HG02571 (cell line): ENCODE measurements around the gene PCDHGB5.
"Not testable (repeated sequence)": the region's sequence is repeated elsewhere in the genome, so short reads cannot be mapped to it uniquely, and the experiment has no call there.

Experiments used
- ATAC-seq: cut with Tn5 transposase; IDR thresholded peaks from one replicate; pipeline ENCODE4 v1.9.1; 2021; ENCODE audit warnings: mild to moderate bottlenecking, moderate library complexity; ENCODE audit not compliant: unreplicated experiment

PCDHGB5 gene

DNA sequence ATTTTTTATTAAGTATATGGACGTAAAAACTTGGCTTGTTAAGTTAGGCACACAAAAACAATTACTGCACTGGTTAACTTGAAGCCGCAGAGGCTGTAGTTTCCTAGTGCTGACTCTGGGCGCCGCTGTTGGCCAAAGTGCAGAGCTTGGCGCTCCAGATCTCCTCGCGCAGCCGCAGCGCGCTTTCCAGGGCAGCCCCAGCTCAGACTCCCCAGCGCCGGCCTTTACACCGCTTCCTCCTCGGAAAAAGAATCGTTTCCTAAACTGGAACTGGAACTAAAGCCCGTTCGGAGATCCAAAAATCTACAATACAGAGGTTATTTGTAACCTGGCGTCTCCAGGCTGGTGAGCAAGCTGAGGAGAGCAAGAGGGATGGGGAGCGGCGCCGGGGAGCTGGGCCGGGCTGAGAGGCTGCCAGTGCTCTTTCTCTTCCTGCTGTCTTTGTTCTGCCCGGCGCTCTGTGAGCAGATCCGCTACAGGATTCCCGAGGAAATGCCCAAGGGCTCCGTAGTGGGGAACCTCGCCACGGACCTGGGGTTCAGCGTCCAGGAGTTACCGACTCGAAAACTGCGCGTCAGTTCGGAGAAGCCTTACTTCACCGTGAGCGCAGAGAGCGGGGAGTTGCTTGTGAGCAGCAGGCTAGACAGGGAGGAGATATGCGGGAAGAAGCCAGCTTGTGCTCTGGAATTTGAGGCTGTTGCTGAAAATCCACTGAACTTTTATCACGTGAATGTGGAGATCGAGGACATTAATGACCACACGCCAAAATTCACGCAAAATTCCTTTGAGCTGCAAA, at the start of gene PCDHGB5:
Gene PCDHGB5, plus strand, starts transcription at position 192 of the 796 bp plus-strand sequence. Its CDS starts 181 bp downstream, at position 373.
- ATAC-seq: not testable (repeated sequence)

DNA sequence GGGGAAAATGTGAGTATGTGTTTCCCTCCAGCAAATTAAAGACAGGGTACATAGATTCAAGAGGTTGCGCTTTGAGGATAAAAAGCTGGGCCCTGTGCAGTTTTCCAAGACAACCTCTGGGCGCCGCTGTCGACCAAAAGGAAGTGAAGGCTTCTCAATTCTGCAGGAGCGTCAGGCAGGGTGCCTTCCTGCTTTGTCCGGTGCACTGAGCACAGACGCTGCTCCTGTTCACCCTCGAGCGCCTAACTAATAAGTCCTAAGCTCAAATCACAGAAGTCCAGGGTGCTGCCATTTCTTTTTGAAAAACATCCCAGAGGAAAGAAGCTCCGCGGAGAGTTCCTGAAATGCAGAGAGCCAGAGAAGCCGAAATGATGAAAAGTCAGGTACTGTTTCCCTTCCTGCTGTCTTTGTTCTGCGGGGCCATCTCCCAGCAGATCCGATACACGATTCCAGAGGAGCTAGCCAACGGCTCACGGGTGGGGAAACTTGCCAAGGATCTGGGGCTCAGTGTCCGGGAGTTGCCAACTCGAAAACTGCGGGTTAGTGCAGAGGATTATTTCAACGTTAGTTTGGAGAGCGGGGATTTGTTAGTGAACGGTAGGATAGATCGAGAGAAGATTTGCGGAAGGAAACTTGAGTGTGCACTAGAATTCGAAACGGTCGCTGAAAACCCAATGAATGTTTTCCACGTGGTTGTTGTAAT, 47.7 kb upstream of the PCDHGB5 start, which contains the start of gene PCDHGB1:
Gene PCDHGB1, plus strand, starts transcription at position 183 of the 703 bp plus-strand sequence. Its CDS starts 162 bp downstream, at position 345.
- ATAC-seq: no peak

DNA sequence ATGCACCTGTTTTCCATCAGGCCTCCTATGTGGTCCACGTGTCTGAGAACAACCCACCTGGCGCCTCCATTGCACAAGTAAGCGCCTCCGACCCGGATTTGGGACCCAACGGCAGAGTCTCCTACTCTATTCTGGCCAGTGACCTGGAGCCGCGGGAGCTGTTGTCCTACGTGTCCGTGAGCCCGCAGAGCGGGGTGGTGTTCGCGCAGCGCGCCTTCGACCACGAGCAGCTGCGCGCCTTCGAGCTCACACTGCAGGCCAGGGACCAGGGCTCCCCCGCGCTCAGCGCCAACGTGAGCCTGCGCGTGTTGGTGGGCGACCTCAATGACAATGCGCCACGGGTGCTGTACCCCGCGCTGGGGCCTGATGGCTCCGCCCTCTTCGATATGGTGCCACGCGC, 46.2 kb upstream of the PCDHGB5 start:
- ATAC-seq: no peak

DNA sequence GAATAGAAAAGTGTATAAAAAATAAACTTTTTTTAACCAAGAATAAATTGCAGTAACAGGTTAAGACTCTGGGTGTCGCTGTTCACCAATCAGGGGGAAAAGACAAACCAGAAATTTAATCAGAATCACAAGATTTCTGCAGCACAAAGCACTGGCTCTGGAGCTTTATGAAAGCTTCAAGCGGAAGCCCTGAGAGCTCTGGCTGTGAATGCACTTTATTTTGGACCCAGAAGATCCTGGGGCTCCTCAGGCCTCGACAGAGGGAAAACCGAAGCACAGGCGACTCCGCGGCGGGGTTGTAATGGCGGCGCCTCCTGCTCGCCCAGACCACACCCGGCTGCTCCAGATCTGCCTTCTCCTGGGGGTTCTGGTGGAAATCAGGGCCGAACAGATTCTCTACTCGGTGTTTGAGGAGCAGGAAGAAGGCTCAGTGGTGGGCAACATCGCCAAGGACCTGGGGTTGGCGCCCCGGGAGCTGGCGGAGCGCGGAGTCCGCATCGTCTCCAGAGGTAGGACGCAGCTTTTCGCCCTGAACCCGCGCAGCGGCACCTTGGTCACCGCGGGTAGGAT, 42.8 kb upstream of the PCDHGB5 start, which contains the start of gene PCDHGA4:
Gene PCDHGA4, plus strand, starts transcription at position 122 of the 570 bp plus-strand sequence. Its CDS starts 87 bp downstream, at position 209.
- ATAC-seq: no peak

DNA sequence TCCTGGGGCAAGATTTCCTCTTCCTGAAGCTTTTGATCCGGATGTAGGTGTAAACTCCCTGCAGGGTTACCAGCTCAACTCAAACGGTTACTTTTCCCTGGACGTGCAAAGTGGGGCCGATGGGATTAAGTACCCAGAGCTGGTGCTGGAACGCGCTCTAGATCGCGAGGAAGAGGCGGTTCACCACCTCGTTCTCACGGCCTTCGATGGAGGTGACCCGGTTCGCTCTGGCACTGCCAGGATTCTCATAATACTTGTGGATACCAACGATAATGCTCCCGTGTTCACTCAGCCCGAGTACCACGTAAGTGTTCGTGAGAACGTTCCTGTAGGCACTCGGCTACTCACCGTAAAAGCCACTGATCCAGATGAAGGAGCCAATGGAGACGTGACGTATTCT, 42.1 kb upstream of the PCDHGB5 start:
- ATAC-seq: no peak

DNA sequence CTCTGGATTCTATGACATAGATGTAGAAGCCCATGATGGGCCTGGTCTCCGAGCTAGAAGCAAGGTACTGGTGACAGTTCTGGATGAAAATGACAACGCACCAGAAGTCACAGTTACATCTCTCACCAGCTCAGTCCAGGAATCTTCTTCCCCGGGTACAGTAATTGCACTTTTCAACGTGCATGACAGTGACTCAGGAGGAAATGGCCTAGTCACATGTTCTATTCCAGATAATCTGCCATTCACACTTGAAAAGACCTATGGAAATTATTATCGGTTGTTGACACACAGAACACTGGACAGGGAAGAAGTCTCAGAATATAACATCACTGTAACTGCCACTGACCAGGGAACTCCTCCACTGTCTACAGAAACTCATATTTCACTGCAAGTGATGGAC, 41.6 kb upstream of the PCDHGB5 start:
- no peak for ATAC-seq

DNA sequence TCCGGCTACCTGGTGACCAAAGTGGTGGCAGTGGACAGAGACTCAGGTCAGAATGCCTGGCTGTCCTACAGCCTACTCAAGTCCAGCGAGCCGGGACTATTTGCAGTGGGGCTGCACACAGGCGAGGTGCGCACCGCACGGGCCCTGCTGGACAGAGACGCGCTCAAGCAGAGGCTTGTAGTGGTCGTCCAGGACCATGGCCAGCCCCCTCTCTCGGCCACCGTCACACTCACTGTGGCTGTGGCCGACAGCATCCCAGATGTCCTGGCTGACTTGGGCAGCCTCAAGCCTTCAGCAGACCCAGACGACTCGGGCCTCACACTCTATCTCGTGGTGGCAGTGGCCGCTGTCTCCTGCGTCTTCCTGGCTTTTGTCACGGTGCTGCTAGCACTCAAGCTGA, 40.8 kb upstream of the PCDHGB5 start:
- no peak for ATAC-seq

DNA sequence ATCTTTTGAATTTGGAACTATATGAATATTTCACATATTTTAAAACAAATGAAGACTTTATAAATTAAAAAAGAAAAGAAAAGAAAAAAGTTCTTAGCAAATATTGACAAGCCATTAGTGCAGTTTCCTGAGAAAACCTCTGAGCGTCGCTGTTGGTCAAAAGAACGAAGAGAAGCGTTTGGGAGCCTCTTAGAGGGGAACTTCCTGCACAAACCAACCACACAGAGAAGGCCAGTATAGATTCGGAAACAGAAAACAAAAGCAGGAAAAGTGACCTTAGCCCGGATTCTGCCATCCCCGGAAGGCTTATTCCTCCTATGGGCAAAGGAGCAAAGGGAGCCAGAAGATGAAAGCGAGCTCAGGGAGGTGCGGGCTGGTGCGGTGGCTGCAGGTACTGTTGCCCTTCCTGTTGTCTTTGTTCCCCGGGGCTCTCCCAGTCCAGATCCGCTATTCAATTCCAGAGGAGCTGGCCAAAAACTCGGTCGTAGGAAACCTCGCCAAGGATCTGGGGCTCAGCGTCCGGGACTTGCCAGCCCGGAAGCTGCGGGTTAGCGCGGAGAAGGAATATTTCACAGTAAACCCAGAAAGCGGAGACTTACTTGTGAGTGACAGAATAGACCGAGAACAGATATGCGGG, 37.8 kb upstream of the PCDHGB5 start, which contains the start of gene PCDHGB2:
Gene PCDHGB2, plus strand, starts transcription at position 205 of the 637 bp plus-strand sequence. Its CDS starts 142 bp downstream, at position 347.
- ATAC-seq: no peak

DNA sequence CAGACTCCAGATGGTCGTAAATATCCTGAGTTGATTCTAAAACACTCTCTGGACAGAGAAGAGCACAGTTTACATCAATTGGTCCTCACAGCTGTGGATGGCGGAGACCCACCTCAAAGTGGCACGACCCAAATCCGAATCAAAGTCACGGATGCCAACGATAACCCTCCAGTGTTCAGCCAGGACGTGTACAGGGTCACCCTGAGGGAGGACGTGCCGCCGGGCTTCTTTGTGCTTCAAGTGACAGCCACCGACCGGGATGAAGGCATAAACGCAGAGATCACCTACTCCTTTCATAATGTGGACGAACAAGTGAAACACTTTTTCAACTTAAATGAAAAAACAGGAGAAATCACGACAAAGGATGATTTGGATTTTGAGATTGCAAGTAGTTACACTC, 37.1 kb upstream of the PCDHGB5 start:
- no peak for ATAC-seq

DNA sequence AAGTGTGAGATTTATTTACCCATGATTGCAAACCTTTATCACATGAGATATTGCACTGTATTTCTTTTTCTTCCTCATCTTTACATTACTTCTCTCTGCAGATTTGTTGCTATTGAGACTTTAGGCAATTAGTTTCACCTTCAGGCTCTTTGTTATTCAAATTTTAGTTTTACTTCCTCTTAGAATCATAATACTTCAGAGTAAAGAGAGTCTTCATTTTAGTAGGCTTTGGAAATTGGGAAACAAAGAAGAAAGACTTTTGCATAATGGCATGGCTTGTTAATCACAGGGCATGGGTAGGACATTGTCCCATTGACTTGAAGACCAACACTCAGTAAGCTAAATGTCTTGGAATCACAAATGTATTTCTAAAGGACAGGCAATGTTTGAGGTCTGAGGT, 35.0 kb upstream of the PCDHGB5 start:
- no peak for ATAC-seq

DNA sequence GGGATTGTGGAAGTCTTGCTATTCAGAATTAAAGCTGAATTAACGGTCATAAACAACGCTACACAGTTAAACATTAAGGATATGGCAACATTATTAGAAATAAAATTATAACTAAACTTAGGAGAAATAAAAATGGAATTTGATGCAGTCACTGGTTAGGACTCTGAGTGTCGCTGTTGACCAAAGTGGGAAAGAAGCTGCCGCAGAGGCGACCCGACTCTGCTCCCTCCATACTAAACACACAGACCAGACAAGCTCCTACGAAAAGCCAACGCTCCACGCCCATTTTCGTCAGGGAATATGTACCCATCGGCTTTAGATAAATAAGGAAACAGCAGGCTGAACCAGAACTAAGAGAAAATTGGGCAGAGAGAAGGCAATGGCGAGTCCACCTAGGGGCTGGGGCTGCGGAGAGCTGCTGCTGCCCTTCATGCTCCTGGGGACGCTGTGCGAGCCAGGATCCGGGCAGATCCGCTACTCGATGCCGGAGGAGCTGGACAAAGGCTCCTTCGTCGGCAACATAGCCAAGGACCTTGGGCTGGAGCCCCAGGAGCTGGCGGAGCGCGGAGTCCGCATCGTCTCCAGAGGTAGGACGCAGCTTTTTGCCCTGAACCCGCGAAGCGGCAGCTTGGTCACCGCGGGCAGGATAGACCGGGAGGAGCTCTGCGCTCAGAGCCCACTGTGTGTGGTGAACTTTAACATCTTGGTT, 33.6 kb upstream of the PCDHGB5 start, which contains the start of gene PCDHGA5:
Gene PCDHGA5, plus strand, starts transcription at position 211 of the 709 bp plus-strand sequence. Its CDS starts 169 bp downstream, at position 380.
- no peak for ATAC-seq

DNA sequence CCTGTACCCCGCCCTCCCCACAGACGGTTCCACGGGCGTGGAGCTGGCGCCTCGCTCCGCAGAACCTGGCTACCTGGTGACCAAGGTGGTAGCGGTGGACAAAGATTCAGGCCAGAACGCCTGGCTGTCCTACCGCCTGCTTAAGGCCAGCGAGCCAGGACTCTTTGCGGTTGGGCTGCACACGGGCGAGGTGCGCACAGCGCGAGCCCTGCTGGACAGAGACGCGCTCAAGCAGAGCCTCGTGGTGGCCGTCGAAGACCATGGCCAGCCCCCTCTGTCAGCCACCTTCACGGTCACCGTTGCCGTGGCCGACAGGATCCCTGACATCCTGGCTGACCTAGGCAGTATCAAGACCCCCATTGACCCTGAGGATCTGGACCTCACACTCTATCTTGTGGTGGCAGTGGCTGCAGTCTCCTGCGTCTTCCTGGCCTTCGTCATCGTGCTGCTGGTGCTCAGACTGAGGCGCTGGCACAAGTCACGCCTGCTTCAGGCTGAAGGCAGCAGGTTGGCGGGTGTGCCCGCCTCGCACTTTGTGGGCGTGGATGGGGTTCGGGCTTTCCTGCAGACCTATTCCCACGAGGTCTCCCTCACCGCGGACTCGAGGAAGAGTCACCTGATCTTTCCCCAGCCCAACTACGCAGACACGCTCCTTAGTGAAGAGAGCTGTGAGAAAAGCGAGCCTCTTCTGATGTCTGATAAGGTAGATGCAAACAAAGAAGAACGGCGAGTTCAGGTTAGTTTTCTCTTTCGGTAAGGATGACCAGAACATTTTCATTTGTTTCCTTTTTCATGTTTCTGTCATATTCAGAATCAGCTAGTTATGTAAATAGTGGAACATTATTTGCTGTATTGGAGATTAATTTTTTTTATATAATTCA, 31.5 kb upstream of the PCDHGB5 start:
- no peak for ATAC-seq

DNA sequence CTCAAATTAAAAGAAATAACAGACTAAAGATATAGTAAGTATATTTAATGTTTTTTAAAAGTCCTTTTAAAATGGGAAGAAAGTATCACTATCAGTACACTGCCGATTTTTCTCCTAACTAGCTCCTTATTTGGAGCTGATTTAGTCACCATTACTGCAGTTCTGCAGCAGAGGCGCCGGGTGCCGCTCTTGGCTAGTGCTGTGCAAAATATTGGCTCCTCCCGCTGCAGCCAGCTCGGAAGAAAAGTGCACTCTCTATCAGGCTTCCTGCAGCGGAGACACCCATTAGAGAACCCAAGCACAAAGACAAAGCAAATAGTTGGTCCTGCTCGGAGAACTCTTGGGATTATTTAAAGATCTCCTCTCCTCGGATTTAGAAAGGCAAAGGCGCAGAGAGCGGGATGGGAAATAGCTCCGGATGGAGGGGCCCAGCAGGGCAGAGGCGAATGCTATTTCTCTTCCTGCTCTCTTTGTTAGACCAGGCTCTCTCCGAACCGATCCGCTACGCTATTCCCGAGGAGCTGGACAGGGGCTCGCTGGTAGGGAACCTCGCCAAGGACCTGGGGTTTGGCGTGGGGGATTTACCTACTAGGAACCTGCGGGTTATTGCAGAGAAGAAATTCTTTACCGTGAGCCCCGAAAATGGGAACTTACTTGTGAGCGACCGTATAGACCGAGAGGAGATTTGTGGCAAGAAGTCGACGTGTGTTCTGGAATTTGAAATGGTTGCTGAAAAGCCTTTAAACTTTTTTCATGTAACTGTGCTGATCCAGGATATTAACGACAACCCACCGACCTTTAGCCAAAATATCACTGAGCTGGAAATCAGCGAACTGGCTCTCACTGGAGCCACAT, 27.5 kb upstream of the PCDHGB5 start, which contains the start of gene PCDHGB3:
Gene PCDHGB3, plus strand, starts transcription at position 249 of the 855 bp plus-strand sequence. Its CDS starts 153 bp downstream, at position 402.
- ATAC-seq: no peak

DNA sequence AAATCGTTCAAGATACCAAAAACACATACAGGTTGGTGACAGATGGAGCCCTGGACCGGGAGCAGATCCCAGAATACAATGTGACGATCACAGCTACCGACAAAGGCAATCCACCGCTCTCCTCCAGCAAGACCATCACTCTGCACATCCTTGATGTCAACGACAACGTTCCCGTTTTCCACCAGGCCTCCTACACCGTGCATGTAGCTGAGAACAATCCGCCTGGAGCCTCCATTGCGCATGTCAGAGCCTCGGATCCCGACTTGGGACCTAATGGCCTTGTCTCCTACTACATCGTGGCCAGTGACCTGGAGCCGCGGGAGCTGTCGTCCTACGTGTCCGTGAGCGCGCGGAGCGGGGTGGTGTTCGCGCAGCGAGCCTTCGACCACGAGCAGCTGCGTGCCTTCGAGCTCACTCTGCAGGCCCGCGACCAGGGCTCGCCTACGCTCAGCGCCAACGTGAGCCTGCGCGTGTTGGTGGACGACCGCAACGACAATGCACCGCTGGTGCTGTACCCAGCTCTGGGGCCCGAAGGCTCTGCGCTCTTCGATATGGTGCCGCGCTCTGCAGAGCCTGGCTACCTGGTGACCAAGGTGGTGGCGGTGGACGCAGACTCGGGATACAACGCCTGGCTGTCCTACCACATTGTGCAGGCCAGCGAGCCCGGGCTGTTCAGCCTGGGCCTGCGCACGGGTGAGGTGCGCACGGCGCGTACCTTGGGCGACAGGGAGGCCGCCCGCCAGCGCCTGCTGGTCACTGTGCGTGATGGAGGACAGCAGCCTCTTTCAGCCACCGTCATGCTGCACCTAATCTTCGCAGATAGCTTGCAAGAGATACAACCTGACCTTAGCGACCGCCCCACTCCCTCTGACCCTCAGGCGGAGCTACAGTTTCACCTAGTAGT, 25.9 kb upstream of the PCDHGB5 start:
- no peak for ATAC-seq

DNA sequence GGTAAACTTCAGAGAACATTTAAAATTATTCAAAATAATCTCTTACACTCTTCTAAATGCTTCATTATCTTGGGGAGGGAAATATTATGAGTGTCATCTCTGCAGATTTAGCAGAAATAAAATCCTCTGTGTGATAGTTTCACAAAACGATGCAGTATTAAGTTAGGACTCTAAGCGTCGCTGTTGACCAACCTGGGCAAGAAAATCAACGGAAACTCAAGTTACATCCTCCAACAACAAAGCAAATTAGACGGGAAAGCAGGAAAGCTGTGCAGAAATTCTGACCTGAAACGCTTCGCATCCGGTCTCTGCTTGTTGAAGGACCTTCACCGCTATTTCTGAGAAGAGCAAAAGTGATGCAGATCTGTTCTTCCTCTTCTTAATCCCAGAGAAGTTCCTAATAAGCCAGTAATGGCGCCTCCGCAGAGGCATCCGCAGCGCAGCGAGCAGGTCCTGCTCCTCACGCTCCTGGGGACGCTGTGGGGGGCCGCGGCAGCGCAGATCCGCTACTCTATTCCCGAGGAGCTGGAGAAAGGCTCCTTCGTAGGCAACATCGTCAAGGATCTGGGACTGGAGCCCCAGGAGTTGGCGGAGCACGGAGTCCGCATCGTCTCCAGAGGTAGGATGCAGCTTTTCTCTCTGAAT, 24.0 kb upstream of the PCDHGB5 start, which contains the start of gene PCDHGA6:
Gene PCDHGA6, plus strand, starts transcription at position 219 of the 645 bp plus-strand sequence. Its CDS starts 193 bp downstream, at position 412.
- no peak for ATAC-seq

DNA sequence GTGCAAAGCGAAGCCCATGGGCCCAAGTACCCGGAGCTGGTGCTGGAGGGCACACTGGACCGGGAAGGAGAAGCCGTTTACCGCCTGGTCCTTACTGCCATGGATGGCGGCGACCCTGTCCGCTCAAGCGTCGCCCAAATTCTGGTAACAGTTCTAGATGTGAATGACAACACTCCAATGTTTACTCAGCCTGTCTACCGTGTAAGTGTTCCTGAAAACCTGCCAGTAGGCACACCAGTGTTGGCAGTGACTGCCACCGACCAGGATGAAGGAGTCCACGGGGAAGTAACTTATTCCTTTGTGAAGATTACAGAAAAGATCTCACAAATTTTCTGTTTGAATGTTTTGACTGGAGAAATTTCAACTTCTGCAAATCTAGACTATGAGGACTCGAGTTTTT, 23.1 kb upstream of the PCDHGB5 start:
- ATAC-seq: no peak
